Omental fat pad (tissue), 4 donors: ENCODE measurements around the gene GCK. TPM values are rescaled to one million over a fixed set of nuclear protein-coding genes. Genes with fewer than 3 reads are reported as not detected.
"Not testable (repeated sequence)": the region's sequence is repeated elsewhere in the genome, so short reads cannot be mapped to it uniquely, and the experiment has no call there.

Source experiments
- ATAC-seq: fragments of 150-250 bp; one replicate; pipeline ENCODE4 v1.9.1; 2016; ENCODE audit warnings: mild to moderate bottlenecking, moderate library complexity; ENCODE audit not compliant: low FRiP score
- DNase-seq: peaks from one replicate; pipeline ENCODE4 v3.0.0-alpha.2; 2019; ENCODE audit warnings: low spot score
- total RNA-seq, 4 donors: library from RNA; depleted of rRNA; stranded (reverse); fragments of >200 nt; gene quantifications; one replicate each; pipeline ENCODE4 v1.1.0, GENCODE V29; 2016
- TF ChIP-seq, protein P1 (sequence below), 3 donors: fragments of 450-650 bp; IDR thresholded peaks; one replicate each; pipeline ENCODE4 v1.5.1; 2016 to 2017; ENCODE audit warnings: antibody characterized with exemption in 3 of 3, mild to moderate bottlenecking in 3 of 3, moderate library complexity in 2 of 3

The GCK gene
- total RNA-seq, 4 donors from 2014 or later, result 0.38 to 3.9 (median 1.1) TPM

DNA sequence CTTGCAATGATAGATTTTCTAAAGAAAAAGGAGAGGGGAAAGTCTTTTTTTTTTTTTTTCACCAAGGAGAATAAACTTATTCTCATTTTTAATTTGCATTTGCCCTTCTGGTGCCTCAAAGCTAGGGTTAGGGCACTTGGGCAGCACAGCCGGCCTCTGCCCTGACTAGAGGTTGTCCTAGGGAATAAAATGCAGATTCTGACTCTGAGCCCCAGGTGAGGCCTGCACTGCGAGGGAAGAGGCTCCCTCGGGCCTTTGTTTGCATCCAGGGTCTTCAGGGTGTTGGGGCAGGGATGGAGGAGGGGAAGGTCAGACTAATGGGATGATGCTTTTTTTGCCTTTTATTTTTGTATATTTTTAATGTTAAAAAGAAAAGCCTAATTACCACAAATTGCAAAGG lies 55.9 kb downstream of the GCK start:
- DNase-seq, result no peak
- TF ChIP-seq, protein P1, sequence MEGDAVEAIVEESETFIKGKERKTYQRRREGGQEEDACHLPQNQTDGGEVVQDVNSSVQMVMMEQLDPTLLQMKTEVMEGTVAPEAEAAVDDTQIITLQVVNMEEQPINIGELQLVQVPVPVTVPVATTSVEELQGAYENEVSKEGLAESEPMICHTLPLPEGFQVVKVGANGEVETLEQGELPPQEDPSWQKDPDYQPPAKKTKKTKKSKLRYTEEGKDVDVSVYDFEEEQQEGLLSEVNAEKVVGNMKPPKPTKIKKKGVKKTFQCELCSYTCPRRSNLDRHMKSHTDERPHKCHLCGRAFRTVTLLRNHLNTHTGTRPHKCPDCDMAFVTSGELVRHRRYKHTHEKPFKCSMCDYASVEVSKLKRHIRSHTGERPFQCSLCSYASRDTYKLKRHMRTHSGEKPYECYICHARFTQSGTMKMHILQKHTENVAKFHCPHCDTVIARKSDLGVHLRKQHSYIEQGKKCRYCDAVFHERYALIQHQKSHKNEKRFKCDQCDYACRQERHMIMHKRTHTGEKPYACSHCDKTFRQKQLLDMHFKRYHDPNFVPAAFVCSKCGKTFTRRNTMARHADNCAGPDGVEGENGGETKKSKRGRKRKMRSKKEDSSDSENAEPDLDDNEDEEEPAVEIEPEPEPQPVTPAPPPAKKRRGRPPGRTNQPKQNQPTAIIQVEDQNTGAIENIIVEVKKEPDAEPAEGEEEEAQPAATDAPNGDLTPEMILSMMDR (IDR thresholded peaks at IDR 0.05), result no peak
- no peak for ATAC-seq

DNA sequence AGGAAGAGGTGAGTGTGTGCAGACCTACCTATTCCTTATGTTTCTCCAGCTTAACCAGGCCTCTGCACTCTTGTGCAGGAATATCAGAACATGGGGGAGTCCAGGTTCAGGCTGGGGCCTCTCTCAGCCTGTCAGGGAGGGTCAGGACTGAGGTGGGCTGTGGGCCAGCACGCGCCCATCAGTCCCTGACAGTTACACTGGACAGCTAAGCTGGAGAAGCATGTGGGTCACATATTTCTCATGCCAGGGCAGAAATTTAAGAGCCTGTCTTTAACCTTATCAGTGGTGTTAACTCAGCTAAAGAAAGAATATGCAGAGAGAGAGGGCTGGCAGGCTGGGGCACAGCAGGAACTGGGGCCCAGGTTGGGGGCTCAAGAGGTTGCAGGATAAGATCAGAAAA lies 57.2 kb downstream of the GCK start:
- TF ChIP-seq, protein P1 (IDR thresholded peaks at IDR 0.05), result no peak
- no peak for DNase-seq
- ATAC-seq, result peak; percentile 57

DNA sequence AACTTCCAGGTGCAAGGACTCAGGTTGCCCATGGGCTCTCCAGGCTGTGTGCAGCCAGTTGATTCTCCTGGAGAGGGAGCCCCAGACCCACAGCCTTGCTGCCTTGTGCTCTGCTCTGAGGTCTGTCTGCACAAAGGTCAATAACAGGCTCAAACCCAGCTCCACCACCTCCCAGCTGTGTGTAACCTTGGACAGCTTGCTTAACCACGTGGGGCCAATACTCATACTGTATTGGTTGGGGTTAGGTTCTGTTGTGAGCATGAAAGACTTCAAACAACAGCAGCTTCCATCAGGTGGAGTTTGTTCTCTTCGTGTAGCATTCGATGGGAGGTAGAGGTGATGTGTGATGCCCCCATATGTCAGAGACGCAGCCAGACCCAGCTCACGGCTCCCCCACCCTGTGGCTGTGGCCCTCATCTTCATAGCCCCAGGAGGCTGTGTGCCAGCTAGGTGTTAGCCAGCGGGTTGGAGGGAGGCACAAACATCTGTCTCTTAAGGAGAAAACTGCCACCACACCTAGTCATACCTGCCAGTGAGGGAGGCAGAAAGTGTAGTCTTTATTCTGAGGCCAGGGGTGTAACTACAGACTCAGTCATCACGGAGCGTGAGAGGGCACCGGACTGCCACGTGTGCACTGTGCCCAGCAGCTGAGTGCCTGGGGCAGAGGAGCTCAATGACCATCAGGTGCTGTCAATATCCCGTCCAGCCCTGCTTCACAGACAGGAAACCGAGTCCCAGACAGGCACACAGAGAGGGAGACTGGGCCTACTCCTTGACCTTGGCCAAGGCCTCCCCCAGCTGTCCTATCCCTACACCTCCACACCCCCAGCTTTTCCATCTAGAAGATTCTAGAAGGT lies 57.8 kb downstream of the GCK start:
- ATAC-seq (peak; percentile 35), DNase-seq (no peak)
- TF ChIP-seq, protein P1 (IDR thresholded peaks at IDR 0.05), result no peak

DNA sequence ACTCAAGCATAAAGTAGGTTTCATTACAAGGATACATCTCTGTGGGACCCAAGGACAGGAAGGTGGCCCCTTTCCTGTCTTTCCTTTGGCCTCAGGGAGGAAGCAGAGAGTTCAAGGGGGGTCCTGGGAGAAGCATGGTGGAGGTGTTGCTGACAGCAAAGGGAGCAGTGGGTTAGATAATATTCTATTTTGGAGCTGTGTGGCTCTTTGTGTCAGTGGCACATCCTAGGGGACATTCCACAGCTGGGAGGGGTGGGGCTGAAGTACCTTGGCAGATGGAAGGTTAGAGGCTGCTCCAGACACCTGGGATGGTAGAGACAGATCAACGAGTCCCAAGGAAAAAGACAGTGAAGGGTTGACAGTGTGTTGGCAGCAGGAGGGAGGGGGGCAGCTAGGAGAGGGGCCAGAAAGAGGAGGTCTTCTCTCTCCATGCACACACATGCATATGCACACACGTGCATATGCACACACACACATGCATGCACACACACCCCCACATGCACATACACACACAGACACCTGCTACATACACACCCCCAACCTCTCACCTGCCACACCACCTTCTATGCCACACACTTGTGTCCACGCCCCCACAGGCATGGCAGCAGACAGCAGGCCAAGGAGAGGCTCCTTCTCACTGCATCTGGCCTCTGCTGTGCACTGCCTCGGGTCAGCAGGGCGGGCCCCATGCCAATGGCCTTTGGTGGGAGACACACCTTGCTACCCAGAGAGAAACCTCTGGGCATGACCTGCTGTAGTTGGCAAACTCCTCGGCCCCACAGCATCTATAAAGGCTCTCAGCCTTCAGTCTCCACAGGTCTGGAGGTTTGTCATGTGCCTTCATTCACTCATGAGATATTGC lies 60.3 kb downstream of the GCK start:
- DNase-seq (no peak), ATAC-seq (no peak)
- TF ChIP-seq, protein P1 (IDR thresholded peaks at IDR 0.05), result no peak

DNA sequence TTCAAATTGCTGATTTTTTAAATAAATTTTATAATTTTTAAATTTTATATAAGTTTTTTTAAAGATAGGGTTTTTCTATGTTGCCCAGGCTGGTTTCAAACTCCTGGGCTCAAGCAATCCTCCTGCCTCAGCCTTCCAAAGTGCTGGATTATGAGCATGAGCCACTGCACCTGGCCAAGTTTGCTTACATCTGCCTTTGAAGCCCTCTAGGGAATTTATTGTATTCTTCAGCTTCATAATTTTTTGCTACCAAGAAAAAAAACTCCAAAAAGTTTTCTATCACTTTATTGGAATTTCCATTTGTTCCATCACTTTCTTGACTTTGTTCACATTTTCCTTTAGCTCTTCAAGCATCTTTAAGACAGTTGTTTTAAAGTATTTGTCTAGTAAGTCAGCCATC lies 62.1 kb downstream of the GCK start:
- TF ChIP-seq, protein P1 (IDR thresholded peaks at IDR 0.05), result no peak
- DNase-seq, result no peak
- no peak for ATAC-seq

DNA sequence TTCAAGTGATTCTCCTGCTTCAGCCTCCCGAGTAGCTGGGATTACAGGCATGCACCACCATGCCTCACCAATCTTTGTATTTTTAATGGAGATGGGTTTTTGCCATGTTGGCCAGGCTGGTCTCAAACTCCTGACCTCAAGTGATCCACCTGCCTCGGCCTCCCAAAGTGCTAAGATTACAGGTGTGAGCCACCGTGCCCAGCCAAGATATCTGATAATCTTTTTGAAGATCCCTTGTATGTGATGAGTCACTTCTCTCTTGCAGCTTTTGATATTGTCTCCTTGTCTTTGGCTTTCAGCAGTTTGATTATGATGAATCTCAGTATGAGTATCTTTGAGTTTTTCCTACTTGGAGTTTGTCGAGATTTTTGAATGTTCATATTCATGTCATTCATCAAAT lies 62.7 kb downstream of the GCK start:
- not testable (repeated sequence) for DNase-seq, ATAC-seq

DNA sequence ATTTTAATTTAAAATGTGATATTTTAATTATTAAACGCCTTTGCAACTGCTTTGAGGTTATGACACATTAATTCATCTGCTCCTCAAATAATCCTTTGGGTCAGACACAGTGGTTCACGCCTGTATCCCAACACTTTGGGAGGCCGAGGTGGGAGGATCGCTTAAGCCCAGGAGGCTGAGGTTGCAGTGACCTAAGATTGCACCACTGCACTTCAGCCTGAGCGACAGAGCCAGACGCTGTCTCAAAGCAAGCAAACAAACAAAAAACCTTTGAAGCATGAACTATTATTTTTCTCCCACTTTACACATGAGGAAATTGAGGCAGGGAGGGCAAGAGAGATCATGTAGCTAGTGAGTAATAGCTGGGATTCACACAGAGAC lies 64.4 kb downstream of the GCK start:
- DNase-seq, result no peak
- TF ChIP-seq, protein P1 (IDR thresholded peaks at IDR 0.05), result no peak
- ATAC-seq, result no peak
